ENCODE results near the gene SNAI1.

Gene SNAI1

DNA sequence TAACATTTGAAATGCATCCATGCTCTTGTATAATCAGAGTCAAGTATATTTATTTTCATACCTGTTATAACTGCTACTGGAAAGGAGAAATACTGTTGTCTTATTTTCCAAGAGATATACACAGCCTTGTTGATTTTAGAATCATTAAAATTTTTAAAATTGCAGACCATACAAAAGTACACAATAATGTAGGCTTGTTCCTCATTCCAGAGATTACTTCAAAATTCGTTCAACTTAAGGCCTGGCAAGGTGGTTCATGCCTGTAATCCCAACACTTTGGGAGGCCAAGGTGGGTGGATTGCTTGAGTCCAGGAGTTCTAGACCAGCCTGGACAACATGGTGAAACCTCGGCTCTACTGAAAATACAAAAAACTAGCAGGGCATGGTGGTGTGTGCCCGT is 40.5 kb upstream of the SNAI1 start:
- TF ChIP-seq, protein P1, sequence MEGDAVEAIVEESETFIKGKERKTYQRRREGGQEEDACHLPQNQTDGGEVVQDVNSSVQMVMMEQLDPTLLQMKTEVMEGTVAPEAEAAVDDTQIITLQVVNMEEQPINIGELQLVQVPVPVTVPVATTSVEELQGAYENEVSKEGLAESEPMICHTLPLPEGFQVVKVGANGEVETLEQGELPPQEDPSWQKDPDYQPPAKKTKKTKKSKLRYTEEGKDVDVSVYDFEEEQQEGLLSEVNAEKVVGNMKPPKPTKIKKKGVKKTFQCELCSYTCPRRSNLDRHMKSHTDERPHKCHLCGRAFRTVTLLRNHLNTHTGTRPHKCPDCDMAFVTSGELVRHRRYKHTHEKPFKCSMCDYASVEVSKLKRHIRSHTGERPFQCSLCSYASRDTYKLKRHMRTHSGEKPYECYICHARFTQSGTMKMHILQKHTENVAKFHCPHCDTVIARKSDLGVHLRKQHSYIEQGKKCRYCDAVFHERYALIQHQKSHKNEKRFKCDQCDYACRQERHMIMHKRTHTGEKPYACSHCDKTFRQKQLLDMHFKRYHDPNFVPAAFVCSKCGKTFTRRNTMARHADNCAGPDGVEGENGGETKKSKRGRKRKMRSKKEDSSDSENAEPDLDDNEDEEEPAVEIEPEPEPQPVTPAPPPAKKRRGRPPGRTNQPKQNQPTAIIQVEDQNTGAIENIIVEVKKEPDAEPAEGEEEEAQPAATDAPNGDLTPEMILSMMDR (IDR thresholded peaks at IDR 0.05) = no peak

DNA sequence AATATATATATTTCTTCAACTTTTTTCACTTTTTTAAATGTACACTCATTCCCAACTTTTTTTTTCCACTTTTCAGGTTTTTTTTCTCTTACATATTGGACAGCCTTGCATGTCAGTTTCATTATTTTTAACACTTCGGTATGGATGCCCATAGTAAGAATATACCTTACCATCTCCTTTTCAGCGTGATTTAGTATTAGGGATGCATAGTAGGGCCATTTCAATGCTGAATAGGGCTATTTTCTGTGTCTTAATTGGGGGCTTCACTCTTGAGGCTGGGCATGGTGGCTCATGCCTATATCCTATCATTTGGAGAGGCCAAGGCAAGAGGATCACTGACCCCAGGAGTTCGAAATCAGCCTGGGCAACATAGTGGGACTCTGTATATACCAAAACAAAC is 39.8 kb upstream of the SNAI1 start:
- TF ChIP-seq, protein P1 (IDR thresholded peaks at IDR 0.05) = no peak

DNA sequence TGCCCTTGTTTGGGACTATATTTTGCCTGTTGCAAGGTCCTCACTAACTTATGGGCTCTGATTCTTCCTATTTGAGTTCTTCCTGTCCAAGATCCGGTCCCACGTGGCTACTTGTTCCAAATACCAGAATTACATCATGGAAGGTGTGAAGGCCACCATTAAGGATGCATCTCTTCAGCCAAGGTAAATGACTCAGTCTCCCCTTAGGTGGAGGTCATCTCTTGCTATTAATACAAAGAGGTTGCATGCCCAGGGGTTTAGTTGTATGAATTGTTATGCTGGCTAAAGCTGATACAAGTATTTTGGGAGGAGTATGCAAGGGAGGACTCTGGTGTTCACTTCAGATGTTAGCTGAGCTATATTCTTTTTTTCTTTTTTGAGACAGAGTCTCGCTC is 37.5 kb upstream of the SNAI1 start:
- TF ChIP-seq, protein P1 (IDR thresholded peaks at IDR 0.05) = no peak

DNA sequence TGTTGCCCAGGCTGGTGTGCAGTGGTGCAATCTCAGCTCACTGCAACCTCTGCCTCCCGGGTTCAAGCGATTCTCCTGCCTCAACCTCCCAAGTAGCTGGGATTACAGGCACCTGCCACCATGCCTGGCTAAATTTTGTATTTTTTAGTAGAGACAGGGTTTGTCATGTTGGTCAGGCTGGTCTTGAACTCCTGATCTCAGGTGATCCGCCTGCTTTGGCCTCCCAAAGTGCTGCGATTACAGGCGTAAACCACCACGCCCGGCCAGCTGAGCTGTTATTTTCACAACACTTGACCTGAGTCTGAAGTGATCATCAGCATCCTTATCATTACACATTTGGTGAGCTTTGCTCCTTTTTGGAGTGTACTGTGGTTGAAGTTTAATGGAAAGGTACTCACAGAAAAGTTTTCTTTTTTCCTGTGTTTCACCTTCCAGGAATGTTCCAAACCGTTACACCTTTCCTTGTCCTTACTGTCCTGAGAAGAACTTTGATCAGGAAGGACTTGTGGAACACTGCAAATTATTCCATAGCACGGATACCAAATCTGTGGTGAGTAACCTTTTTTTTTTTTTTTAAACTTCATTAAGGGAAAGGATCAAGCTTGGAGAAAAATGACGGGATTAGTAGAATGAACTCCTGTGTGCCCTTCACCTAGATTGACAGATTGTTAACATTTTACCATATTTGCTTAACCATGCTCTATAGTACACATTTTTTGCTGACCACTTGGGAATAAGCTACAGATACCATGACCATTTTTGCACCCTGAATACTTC is 36.9 kb upstream of the SNAI1 start:
- TF ChIP-seq, protein P1 (IDR thresholded peaks at IDR 0.05) = no peak

DNA sequence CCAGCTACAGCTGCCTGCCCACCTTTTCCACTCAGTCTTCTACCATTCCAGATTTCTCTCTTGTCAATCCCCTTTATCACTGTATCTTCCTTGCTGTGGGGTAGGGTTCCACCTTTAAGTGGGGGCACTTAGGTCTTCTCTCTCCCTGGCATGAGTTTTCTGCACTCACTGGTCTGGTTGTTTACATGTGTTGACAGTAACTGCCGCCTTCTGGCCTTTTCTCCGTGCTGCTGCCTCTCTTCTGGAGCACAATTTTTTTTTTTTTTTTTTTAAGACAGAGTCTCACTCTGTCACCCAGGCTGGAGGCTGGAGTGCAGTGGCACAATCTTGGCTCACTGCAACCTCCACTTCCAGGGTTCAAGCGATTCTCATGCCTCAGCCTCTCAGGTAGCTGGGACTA is 34.6 kb upstream of the SNAI1 start:
- TF ChIP-seq, protein P1 (IDR thresholded peaks at IDR 0.05) = no peak

DNA sequence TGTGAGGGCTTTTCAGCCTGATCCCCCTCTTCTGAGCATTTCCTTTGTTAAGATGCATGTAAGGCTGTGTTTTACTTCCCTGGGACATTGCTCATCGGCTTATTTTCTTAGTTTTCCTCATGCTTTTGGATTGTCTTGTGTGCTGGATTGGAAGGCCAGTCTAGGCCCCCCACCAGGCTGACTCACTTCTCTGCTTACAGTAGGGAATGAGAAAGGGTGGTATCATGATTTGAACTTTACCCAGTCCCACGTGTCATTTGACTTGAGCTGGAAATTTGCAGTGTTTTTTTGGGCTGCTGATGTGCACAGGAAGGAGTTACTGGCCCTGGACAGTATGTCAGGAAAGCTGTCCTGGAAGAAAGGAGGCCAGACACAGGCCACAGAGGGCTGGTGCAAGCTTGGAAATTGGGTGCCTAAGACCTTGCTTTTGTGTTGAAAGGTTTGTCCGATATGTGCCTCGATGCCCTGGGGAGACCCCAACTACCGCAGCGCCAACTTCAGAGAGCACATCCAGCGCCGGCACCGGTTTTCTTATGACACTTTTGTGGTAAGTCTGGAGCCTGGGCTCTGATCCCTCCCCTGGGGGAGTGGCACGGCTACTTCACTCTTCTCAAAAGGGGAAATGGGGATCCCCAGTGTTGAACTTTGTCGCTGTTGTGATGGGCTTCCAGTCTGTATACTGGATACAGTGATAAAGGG is 33.8 kb upstream of the SNAI1 start:
- TF ChIP-seq, protein P1 (IDR thresholded peaks at IDR 0.05) = no peak

DNA sequence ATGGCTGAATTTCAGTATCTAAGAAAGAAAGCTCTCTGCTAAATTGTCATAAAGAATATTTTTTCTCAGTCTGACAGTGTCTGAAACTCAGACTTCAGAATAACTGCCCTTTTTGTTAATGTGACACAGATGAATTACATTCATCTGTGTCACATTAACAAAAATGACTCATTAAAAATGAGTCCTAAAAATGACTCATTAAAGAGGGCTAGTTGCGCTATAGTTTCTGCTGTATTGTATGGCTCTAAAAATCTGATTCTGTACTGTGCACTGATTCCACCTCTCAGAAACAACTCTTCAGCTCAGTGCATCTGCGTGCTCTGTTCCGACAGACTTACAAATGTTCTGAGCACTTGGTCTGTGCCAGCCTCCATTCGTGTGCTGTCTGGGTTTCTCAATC is 31.6 kb upstream of the SNAI1 start:
- TF ChIP-seq, protein P1 (IDR thresholded peaks at IDR 0.05) = no peak
